CD14-positive monocyte (primary cell): ENCODE data around the gene ENKD1. TPM values are rescaled to one million over a fixed set of nuclear protein-coding genes. Genes with fewer than 3 reads are reported as not detected.
A peak's percentile ranks its signal among the peaks of the same experiment; 100 is the strongest.

ENCODE experiments used
- DNase-seq, 3 donors: peaks; one replicate each; pipeline ENCODE4 v3.0.0-alpha.2; 2011 to 2022
- H2AFZ ChIP-seq: 2 replicates; pipeline ENCODE4 v1.6.0; 2012; ENCODE audit warnings: mild to moderate bottlenecking, low read depth, low read length, inconsistent platforms; ENCODE audit not compliant: insufficient read depth, poor library complexity, severe bottlenecking
- H3K27ac ChIP-seq, 2 donors: 1 replicate in 1 of 2; 2 replicates in 1 of 2; pipeline ENCODE4 v1.5.1; 2012 to 2013; ENCODE audit warnings: low read length in 2 of 2, control low read depth in 1 of 2, inconsistent platforms in 1 of 2, low read depth in 1 of 2, mild to moderate bottlenecking in 1 of 2
- H3K27me3 ChIP-seq, 2 donors: one replicate each; pipeline versions ENCODE4 v1.6.0 to v1.6.1; 2011 to 2013; ENCODE audit warnings: low read length in 2 of 2; ENCODE audit not compliant: control insufficient read depth in 2 of 2, insufficient read depth in 2 of 2
- H3K36me3 ChIP-seq, 2 donors: replicated peaks in 1 of 2; 1 replicate in 1 of 2; 2 replicates in 1 of 2; pipeline versions ENCODE4 v1.5.1 to v1.6.1; 2012 to 2013; ENCODE audit warnings: low read length in 2 of 2, control low read depth in 1 of 2, inconsistent platforms in 1 of 2, mild to moderate bottlenecking in 1 of 2; ENCODE audit not compliant: insufficient read depth in 2 of 2, control insufficient read depth in 1 of 2
- H3K4me1 ChIP-seq, 2 donors: 1 replicate in 1 of 2; 2 replicates in 1 of 2; pipeline versions ENCODE4 v1.5.1 to v1.6.1; 2012 to 2013; ENCODE audit warnings: low read length in 2 of 2, control low read depth in 1 of 2, inconsistent platforms in 1 of 2, mild to moderate bottlenecking in 1 of 2, moderate library complexity in 1 of 2; ENCODE audit not compliant: insufficient read depth in 2 of 2, control insufficient read depth in 1 of 2
- H3K4me2 ChIP-seq: replicated peaks from 2 replicates; pipeline ENCODE3; 2012; ENCODE audit warnings: low read length, moderate library complexity, mild to moderate bottlenecking; ENCODE audit not compliant: poor library complexity, severe bottlenecking; ENCODE audit errors: extremely low read depth
- H3K4me3 ChIP-seq, 3 experiments: fragments of 200-600 bp in 1 of 3; sonication (generic) in 1 of 3; replicated peaks in 1 of 3; 1 replicate in 2 of 3; 2 replicates in 1 of 3; pipeline ENCODE4 v1.5.1; 2011 to 2013; ENCODE audit warnings: low read length in 3 of 3, mild to moderate bottlenecking in 3 of 3, control low read depth in 2 of 3, low read depth in 2 of 3, inconsistent platforms in 1 of 3, moderate library complexity in 1 of 3
- H3K79me2 ChIP-seq: 2 replicates; pipeline ENCODE4 v1.6.0; 2012; ENCODE audit warnings: mild to moderate bottlenecking, control low read depth, inconsistent platforms, low read length, moderate library complexity; ENCODE audit not compliant: insufficient read depth
- H3K9ac ChIP-seq: 2 replicates; pipeline ENCODE4 v1.6.0; 2017; ENCODE audit warnings: low read length, mild to moderate bottlenecking; ENCODE audit not compliant: insufficient read depth, poor library complexity, severe bottlenecking
- H3K9me3 ChIP-seq, 2 donors: replicated peaks in 1 of 2; 1 replicate in 1 of 2; 2 replicates in 1 of 2; pipeline versions ENCODE4 v1.5.1 to v1.6.1; 2012 to 2013; ENCODE audit warnings: low read length in 2 of 2, control low read depth in 1 of 2; ENCODE audit not compliant: control insufficient read depth in 1 of 2, insufficient read depth in 1 of 2
- H4K20me1 ChIP-seq: 2 replicates; pipeline ENCODE4 v1.6.0; 2012; ENCODE audit warnings: mild to moderate bottlenecking, low read length, control low read depth, moderate library complexity; ENCODE audit not compliant: insufficient read depth
- H3K27ac Mint-ChIP-seq, 7 donors: one replicate each; pipeline ENCODE4 v1.8.0; 2020; ENCODE audit warnings: mild to moderate bottlenecking in 7 of 7, mixed read lengths in 7 of 7, moderate library complexity in 6 of 7, inconsistent platforms in 2 of 7
- H3K27me3 Mint-ChIP-seq, 3 donors: one replicate each; pipeline ENCODE4 v1.8.0; 2021 to 2022; ENCODE audit warnings: low read depth in 3 of 3, mild to moderate bottlenecking in 3 of 3, mixed read lengths in 3 of 3, moderate library complexity in 3 of 3, inconsistent platforms in 1 of 3
- H3K36me3 Mint-ChIP-seq, 2 donors: one replicate each; pipeline ENCODE4 v1.8.0; 2020; ENCODE audit warnings: mixed read lengths in 2 of 2, inconsistent platforms in 1 of 2, mild to moderate bottlenecking in 1 of 2
- H3K4me1 Mint-ChIP-seq: one replicate; pipeline ENCODE4 v1.8.0; 2020; ENCODE audit warnings: mild to moderate bottlenecking, mixed read lengths
- H3K4me3 Mint-ChIP-seq, 2 donors: one replicate each; pipeline ENCODE4 v1.8.0; 2020; ENCODE audit warnings: mild to moderate bottlenecking in 2 of 2, mixed read lengths in 2 of 2, moderate library complexity in 1 of 2
- H3K9me3 Mint-ChIP-seq, 7 donors: one replicate each; pipeline ENCODE4 v1.8.0; 2020 to 2022; ENCODE audit warnings: mixed read lengths in 7 of 7, mild to moderate bottlenecking in 6 of 7, moderate library complexity in 6 of 7, inconsistent platforms in 2 of 7
- CTCF ChIP-seq: fragments of 200-600 bp; IDR thresholded peaks from one replicate; pipeline ENCODE4 v1.8.0; 2022; ENCODE audit warnings: antibody characterized with exemption, mild to moderate bottlenecking
- WGBS: methylation state at CpG from one replicate; pipeline ENCODE4 v1.1.5; 2013; ENCODE audit warnings: missing lambda C conversion rate; ENCODE audit not compliant: insufficient coverage; 5-methylcytosine and 5-hydroxymethylcytosine counted together
- intact Hi-C, 2 donors: fragments of 100-400 bp; cut with micrococcal nuclease; formaldehyde crosslinking; loops; one replicate each; pipeline versions ENCODE4 v1.15.0 to v1.15.1; 2023
- polyA plus RNA-seq, 3 donors: library from polyadenylated mRNA; depleted of rRNA in 1 of 3; unstranded in 2 of 3; stranded (reverse) in 1 of 3; fragments of 300-500 nt in 2 of 3; fragments of >200 nt in 1 of 3; fragmentation: Illumina TruSeq in 2 of 3; gene quantifications; 1 replicate in 2 of 3; 2 replicates in 1 of 3; pipeline ENCODE4 v1.2.3, GENCODE V29; 2012 to 2021

The ENKD1 gene
- polyA plus RNA-seq, 3 donors, result 0.92 to 6.2 (median 3.2) TPM

GRCh38 chr16:67665598-67665997, 952 bp downstream of the ENKD1 start:
- no peak for DNase-seq
- Histone ChIP-seq H3K4me2 (peak overlapping the region; percentile 98), H3K79me2 (no peaks in the 10 kb centered on the region), H3K27me3 (peaks cover 0 to 5% of the 10 kb centered on the region in 2 donors), H3K9me3 (no peaks in the 10 kb centered on the region), H3K27ac (no peak overlapping the region), H3K4me1 (peaks cover 40 to 51% of the 10 kb centered on the region in 2 donors), H3K4me3 (peak overlapping the region in 1 of 3 experiments; percentile 96), H3K9ac (no peak overlapping the region), H2AFZ (no peak overlapping the region), H3K36me3 (no peaks in the 10 kb centered on the region), H4K20me1 (no peaks in the 10 kb centered on the region)
- Mint-ChIP-seq H3K9me3 (peaks cover 0 to 2% (median 0%) of the 10 kb centered on the region in 7 donors), H3K4me1 (peaks cover 38% of the 10 kb centered on the region), H3K4me3 (peak overlapping the region; percentile 71 to 76), H3K36me3 (peaks cover 8 to 9% of the 10 kb centered on the region in 2 donors), H3K27me3 (peaks cover 8 to 11% (median 10%) of the 10 kb centered on the region in 3 donors), H3K27ac (peak overlapping the region in 2 of 7 donors; percentile 30 to 62)
- no peak for TF ChIP-seq CTCF
- intact Hi-C loops, result loop anchor here (5.0 to 10.0 kb wide), 8 partner anchors 52 to 419 kb away; partner anchors contain the start of genes CENPT (in 1 of the 2), CTCF (in 1 of the 2), GFOD2 (in 1 of the 2) and NFATC3 (in 1 of the 2)
- 40% methylated on average over 2 of the region's 5 CpGs for WGBS

- H3K9me3 Mint-ChIP-seq, result peaks cover 0 to 2% (median 0%) of the 10 kb centered on the region in 7 donors
- Histone ChIP-seq H3K27me3 (peaks cover 0 to 5% of the 10 kb centered on the region in 2 donors), H3K9me3 (no peaks in the 10 kb centered on the region), H3K4me1 (peaks cover 40 to 52% of the 10 kb centered on the region in 2 donors), H3K79me2 (no peaks in the 10 kb centered on the region), H3K36me3 (no peaks in the 10 kb centered on the region), H3K4me2 (no peak overlapping the region), H4K20me1 (no peaks in the 10 kb centered on the region), H2AFZ (no peak overlapping the region), H3K4me3 (no peak overlapping the region), H3K9ac (no peak overlapping the region), H3K27ac (no peak overlapping the region)
- no peak for DNase-seq
- 97% methylated on average over 7 of the region's 7 CpGs for WGBS
- intact Hi-C loops, result loop anchor here (5.0 to 10.0 kb wide), 8 partner anchors 52 to 420 kb away; partner anchors contain the start of genes CENPT (in 1 of the 2), CTCF (in 1 of the 2), GFOD2 (in 1 of the 2) and NFATC3 (in 1 of the 2)
- TF ChIP-seq CTCF, result no peak
- H3K4me3 Mint-ChIP-seq, result no peak overlapping the region
- H3K27ac Mint-ChIP-seq, result peak overlapping the region in 2 of 7 donors; percentile 37 to 79
- peaks cover 8 to 9% of the 10 kb centered on the region in 2 donors for H3K36me3 Mint-ChIP-seq
- peaks cover 38% of the 10 kb centered on the region for H3K4me1 Mint-ChIP-seq
- H3K27me3 Mint-ChIP-seq, result peaks cover 8 to 11% (median 10%) of the 10 kb centered on the region in 3 donors
These were observed 1.7 kb downstream of the ENKD1 start for GRCh38 chr16:67664871-67665270.
